NT2/D1 (cell line): Measurements from ENCODE around the gene HBQ1.

Experiments
- SUZ12 ChIP-seq: IDR thresholded peaks from 2 replicates; pipeline ENCODE4 v1.6.1; 2011; ENCODE audit not compliant: insufficient read length, insufficient read depth; ENCODE audit errors: extremely low read depth
- YY1 ChIP-seq: IDR thresholded peaks from 2 replicates; pipeline ENCODE4 v1.6.1; 2011; ENCODE audit not compliant: insufficient read length, insufficient read depth

DNA sequence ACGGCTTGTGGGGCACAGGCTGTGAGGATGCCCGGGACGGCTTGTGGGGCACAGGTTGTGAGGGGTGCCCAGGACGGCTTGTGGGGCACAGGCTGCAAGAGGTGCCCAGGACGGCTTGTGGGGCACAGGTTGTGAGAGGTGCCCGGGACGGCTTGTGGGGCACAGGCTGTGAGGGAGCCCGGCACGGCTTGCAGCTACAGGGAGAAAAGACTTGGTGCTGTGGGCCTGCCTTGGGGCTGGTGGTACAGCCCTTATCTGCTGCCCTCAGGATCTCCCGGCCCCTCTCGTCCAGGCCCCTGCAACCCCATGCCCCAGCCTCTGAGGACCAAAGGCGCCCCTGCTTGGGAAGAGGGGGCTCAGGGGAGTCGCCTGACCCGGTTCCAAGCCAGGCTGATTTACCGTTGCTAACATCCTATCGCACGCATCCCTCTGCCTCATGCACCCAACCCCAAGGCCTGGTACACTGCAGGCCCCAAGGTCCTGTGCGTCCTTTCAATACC, 19.5 kb upstream of the HBQ1 start:
- TF ChIP-seq YY1 = no peak
- no peak for TF ChIP-seq SUZ12
